GM18519 (cell line): ENCODE results near the gene CACNB1.

Experiments
- ATAC-seq: cut with Tn5 transposase; IDR thresholded peaks from one replicate; pipeline ENCODE4 v1.9.1; 2021; ENCODE audit warnings: mild to moderate bottlenecking, moderate library complexity; ENCODE audit not compliant: unreplicated experiment, low FRiP score

CACNB1 gene

DNA sequence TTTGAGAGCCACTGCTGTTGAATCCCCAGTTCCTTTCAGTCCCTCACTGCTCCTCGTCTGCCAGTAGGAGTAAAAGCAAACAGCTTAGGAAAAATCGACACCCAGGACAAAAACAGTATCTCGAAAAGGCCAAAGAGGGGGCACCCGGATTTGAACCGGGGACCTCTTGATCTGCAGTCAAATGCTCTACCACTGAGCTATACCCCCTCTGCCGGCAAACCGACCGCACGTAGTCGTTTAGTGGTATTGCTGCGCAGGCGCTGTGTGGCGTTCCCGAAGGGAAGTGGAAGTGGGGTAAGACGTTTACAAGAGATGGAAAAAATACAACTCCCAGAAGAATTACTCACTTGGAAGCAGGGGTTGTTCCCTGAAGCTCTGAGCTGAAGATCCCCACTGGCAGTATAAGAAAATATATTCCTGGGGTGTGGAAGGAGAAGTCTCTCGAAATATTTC is 43.8 kb downstream of the CACNB1 start:
- ATAC-seq, result no peak

DNA sequence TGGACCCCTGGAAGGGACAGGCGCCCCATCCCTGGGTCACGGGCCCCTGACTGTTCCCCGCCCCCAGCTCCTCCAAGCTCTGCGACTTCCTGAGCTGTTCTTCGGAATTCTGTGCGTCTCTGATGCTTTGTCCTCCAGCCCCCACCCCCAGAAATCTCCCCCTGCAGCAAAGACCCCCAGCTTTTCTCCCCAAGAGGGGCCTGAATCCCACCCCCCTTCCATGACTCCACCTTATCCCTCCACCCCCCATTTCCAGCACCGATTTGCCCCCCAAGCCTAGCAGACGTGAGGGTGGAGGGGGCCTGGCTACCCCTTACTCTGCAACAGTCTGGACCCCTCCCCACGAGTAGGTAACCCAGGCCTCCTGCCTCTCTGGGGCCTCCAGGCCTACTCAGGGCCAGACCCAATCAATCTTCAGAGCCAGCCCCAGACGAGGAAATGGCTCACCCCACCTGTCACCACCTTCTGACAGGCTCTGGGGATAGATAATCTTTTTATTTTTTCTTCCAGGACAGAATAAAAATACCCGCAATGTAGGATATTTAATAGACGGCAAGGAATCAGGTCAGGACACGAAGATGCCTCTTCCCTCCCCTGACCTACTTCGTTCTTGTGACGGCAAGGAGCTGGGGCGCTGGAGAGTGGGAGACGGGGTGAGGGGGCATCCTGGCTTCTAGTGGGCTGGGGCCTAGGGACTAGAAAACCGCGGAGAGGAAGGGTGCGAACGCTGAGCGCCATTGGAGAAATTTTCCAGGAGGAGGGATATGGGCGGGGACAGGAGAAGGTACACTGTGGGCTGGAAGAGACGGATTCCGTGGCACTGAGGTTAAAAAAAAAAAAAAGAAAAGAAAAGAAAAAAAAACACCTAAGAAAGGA is 45.3 kb downstream of the CACNB1 start:
- no peak for ATAC-seq

DNA sequence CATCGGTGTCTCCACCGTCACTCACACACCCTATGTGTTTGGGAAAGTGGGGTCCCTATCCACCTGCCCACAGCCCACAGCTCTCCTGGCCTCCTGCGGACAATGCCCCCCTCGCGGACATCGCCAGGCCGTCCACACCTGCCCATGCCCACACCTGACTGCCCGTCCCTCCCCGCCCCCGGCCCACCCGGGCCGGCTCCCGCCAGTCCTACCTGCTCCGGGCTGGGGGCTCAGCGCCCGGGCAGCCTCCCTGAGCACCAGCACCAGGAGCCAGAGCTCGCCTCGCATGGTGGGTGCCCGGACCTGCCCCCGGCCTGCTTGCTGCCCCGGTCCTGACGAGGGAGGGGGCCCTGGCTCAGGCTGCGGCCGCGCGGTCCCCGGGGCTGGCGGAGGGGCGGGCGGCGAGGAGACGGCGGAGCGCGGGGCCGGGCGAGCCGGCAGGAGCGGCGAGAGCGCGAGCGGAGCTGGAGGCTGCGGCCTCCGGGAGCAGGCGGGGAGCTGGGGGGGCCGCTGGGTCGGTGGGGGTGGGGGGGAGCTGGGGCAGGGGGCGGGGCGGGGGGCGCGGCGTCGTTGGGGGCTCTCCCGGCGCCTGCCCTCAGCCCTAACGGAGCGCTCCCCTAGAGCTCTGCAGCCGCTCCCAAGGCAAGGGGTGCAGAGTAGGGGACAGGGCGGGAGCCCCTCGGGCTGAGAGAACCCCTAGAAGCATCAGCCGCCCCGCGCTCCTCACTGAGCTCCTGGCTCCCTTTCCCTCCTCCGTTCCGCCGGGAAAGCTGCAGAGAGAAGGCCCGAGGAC is 46.1 kb downstream of the CACNB1 start, which contains the start of gene PLXDC1:
Gene PLXDC1, minus strand, starts transcription at position 488 of the 793 bp plus-strand sequence. Its CDS starts 200 bp downstream, at position 288.
- no peak for ATAC-seq

DNA sequence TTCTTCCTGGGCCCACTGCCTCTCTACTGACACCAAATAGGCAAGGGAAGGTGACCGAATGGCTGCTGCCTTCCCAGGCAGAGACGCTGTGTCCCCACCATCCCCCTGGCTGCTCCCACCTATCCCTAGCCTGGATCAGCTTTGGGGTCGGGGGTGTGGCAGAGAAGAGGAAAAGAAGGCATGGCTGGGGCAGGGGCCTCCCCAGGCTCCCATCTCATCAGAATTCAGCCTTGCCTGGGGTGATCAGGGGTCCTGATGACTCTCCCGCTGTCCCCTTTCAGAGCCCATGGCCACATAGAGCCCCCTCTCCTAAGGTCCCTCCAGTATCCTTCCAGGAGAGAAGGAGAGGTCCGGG is 46.7 kb downstream of the CACNB1 start:
- no peak for ATAC-seq

DNA sequence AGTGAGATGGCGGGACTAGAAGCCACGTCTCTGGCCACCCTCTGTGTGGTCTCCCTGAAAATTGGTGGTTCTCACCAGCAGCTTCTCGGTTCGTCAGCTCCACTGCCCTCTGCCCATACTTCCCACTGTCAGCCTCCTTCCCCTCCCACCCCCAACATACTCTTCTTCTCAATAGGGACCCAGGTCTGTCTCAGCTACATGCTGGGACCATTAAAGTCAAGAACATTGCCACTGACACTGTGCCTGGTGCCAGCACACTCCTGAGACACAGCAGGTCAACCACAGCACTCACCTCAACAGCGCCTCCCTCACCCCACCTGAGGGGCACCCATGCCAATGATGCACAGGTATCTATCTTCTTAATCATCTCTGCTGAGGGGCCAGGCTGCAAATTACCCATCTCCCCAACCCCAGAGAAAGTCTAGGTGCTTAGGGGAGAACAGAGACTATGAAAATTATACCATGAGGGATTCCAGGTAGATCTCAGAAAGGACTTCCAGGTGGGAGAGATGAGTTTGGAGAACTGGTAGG is 47.3 kb downstream of the CACNB1 start:
- no peak for ATAC-seq

DNA sequence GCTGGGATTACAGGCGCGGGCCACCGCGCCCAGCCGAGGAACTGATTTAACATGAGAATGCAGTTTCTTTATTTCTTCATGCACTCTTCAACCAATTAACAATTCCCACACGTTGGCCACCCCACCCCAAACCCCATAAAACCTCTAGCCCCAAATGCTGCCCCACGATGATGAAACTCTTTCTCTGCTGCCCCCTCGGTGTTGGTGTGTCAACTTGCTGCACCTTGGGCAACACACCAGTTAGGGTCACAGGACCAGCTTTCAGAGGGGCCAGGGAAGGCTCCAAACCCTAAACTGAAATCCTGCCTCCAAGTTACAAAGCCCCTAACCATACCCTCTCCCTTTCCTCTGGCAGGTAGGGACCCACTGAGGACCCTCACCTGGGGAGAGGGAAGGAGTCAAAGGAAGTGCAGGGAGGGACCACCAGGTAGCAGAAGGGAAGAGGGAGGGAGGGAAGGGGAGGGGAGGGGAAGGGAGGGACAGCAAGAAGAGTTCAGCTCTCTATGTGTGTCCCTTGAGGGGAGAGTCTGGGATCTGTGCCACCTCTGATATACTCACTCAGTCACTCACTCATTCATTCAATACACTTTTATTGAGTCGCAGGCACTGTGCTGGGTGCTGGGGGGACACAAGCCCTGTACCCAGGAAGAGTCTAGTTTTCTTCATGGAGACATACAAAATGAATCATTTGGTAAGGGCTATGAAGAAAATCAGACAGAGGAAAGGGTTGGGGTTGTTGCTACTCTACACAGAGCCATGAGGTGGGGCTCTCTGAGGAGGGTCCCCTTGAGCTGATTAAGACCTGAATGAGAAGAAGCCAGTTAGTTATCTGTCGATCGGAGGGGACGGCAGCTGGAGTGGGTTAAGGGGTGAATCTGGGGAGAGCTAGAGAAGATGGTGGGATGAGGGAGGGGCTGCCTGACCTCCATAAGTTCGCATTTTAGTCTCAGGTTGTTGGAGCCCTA is 50.0 kb downstream of the CACNB1 start:
- ATAC-seq, result no peak

DNA sequence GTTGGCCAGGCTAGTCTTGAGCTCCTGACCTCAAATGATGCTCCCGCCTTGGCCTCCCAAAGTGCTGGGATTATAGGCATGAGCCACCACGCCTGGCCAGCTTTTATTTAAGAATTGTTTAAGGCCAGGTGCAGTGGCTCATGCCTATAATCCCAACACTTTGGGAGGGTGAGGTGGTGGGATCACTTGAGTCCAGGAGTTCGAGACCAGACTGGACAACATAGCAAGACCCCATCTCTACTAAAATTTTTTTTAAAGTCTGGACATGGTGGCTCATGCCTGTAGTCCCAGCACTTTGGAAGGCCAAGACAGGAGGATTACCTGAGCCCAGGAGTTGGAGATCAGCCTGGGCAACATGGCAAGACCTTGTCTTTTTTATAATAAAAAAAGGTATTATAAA is 51.2 kb downstream of the CACNB1 start:
- ATAC-seq, result no peak

DNA sequence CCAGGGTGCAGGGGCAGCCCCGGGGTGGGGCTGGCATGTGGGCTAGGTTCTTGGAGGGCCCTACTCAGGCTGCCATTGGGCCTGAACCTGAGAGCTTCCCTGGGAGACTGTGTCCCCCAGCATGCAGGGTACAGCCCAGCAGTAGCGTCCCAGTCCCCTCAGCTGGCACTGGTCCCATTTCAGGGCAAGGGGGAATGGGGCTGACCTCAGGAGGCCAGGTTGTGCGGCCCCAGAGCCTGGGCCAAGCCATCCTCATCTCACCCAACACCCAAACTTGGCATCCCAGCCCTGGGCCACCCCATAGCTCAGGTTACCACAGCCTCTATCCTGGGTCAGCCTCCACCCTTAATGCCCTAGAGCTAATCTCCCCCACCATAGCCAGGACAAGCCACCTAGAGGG is 52.3 kb downstream of the CACNB1 start:
- no peak for ATAC-seq

DNA sequence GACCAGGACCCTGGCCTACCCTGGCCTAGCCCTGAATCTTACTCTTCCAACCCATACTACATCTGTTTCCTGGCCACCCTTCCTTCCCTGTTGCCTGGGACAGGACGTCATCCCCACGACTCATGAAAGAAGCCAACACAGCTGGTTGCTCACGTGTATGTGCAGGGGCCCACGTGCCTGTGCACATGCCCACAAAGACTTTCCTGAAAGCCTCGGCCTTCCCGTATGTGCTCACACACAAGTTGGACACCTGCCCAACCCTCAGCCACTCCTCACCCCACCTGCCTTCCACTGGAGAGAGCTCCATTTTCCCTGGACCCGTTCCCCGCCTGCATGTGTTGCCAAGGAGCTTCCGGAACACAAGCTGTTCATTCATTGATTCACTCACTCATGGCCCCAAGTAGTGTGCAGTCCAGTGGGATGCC is 53.0 kb downstream of the CACNB1 start:
- no peak for ATAC-seq

DNA sequence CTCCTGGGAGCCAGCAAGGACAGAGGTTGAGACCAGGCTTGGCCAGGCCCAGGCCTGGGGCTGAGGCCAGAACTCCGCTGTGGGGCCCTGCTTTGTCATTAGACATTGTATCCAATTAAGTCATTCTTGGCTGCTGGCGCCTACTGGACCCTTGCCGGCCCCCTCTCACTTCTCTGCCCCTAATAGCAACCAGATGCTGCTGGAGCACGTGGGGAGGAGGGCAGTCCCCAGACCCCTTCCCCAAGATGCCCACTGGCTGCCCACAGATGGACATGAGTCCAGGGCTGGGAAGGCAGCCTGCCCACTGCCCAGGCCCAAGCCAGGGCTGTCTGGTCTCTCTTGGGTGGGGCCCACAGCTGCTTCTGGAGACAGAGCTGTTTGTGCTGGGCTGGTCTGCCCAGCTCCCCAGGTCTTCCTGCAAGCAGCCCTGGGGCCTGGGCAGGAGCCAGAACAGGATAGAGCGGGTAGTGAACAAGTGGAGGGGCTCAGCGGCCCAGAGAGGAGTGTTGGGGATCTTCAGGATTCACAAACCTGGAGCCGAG is 53.8 kb downstream of the CACNB1 start:
- no peak for ATAC-seq

DNA sequence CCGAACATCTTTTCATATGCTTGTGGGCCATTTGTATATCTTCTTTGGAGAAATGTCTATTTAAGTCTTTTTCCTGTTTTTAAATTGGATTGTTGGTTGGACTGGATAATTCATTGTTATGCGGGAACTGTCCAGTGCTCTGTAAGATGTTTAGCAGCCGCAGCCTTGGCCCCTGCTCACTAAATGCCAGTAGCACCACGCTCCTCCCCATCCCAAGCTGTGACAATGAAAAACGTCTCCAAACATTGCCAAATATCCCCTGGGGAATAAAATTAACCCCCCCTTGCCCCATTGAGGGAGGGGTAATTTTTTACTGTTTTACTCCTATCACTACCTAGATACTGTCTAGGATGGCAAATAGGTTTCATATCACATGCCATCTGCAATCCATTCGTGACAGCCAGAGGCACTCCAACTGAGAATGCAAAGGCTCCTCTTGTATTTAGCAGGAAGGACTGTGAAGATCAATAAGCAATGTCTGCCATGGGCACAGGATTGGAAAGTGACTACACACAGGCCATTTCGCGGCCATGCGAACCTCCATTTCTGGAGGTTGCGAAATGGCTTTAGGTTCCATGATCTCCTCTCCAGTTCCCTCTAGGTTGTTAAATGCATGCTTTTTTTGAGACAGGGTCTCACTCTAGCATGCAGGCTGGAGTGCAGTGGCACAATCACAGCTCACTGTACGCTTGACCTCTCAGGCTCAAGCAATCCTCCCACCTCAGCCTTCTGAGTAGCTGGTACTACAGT is 55.4 kb downstream of the CACNB1 start:
- ATAC-seq, result no peak

DNA sequence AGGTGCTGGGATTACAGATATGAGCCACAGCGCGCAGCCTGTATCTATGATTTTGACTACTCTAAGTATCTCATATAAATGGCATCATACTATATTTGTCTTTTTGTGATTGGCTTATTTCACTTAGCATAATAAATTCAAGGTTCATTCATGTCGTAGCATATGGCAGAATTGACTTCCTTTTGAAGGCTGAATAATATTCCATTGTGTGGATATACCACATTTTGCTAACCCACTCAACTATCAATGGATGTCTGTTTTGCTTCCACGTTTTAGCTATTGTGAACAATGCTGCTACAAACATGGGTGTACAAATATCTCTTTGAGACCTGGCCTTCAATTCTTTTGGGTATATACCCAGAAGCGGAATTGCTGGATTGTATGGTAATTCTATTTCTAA is 56.2 kb downstream of the CACNB1 start:
- ATAC-seq, result no peak

DNA sequence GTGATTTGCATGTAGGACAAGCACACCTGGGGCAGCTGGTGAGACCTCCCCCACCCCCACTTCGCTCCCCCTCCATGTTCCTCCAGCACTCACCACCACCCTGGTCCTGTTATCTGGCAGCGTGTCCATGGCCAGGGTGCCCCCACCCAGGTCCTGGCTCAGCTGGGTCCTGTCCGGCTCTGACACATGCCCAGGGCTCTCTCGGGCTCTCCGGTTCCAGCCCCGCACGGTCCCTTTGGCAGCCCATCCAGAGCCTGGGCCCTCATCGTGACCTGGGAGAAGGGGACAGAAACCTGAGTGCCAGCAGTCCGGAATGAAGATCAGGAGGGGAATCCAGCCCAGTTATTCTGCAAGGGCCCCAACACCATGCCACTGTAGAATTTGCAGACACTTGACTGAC is 57.9 kb downstream of the CACNB1 start:
- ATAC-seq, result no peak

DNA sequence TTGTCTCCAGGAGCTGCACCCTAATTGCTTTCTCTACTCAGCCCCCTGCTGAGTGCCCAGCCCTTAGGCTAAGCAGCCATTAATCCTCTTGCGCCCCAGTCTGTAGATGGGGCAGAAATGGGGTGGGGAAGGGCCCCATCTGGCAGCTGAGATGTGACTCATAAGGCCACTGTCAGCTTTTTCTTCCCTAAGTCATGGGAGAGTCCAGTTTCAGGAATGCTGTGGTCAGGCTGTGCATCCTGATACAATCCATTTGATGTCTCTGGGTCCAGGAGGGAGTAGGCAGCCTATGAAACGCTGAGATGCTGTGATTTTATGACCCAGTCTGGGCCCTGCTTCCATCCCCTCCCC is 58.3 kb downstream of the CACNB1 start:
- ATAC-seq, result no peak

DNA sequence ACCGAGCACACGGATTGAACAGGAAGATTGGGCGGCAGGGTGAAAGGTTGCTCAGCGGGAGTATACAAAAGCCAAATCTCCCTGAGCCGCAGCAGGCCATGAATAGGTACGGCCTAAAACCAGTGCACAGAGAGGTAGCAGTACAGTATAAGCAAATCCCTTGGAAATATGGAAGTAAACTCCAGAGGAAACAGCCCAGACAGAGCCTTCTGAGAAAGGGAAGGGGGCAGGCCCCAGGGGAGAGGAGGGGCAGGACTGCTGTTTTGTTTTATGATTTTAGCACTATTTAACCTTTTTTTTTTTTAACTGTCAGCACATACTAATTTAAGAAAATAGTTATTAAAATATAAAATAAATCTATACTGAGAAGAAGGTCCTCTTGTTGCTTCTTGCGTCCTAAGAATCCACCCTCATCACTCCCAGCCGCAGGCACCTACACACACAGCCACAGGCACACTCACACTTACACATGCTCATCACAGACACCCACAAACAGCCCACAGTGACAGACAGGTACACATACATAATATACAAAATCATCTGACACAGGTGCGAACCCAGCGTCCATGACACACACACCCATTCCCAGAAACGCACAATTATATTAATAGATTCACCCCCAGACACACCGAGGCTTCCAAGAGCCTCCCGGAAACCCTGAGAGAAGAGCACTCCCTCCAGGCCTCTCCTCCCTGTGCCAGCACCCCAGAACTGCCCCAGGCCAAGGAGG is 58.9 kb downstream of the CACNB1 start:
- ATAC-seq, result no peak

DNA sequence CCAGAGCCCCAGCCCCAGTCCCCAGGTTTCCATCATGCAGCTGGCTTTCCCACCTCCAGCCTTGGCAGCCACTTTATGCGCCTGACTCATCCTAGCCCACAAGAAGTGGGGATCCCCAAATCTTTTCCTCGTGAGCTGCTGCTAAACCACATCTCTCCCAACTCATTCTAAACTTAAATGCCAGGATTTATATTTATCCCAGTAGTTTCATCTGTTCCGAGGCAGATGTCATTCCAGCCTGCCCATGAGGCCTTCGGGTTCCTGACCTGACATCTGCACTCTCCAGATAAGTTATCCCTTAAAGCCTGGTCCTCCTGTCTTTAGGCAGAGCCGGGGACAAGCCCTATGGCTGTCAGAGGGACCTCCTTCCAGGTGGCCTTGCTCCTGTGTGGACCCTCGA is 62.6 kb downstream of the CACNB1 start:
- no peak for ATAC-seq

DNA sequence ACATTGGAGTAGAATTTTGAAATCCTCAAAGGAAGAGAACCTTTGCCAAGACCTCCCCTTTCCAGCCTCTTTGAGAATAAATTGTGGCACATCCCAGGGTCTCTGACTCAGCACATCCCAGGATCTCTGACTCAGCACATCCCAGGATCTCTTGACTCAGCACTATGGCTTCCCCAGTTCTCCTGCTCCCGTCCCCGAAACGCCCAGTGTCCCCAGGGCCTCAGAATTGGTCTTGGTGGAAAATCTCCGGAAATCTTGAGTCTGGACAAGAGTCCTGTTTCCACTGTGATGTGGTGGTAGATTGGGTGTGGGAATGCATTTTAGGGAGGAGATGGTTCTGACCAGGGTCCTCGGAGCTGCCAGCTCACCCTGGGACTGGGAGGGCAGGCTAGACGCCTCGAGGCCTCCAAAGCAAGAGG is 65.3 kb downstream of the CACNB1 start:
- ATAC-seq, result no peak

DNA sequence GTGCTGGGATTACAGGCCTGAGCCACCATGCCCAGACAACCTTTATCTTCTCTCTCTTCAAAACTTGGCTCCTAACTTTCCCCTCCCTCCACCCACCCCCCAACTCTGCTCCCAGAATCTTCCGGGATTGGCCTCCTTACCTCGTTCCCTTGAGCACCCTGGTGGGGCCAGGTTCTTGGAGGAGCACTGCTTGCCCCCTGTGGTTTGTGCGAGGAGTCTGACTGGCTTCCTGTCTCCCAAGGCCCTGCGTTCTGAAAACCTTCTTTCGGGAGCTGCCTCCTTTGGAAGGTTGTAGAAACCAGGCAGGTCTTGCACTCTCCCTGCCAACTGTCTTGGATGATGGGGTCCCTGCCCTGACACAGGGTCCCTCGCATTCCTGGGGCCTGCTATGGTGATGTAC is 65.9 kb downstream of the CACNB1 start:
- no peak for ATAC-seq

DNA sequence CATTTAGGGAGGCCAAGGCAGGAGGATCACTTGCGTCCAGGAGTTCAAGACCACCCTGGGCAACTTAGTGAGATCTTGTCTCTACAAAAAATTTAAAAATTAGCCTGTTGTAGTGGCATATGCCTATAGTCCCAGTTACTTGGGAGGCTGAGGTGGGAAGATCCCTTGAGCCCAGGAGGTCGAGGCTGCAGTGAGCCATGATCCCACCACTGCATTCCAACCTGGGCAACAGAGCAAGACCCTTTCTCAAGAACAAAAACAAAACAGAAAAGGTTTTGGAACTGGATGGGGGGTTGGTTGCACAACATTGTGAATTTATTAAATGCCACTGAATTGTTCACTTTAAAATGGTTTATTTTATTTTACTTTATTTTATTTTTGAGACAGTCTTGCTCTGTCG is 67.3 kb downstream of the CACNB1 start:
- no peak for ATAC-seq
